NCI-H2196 treated with DMSO at 0.1 percent for 48 hours (cell line): ENCODE data around the gene MLLT11.
"Not testable (repeated sequence)": the region's sequence is repeated elsewhere in the genome, so short reads cannot be mapped to it uniquely, and the experiment has no call there.

Experiments
- DNase-seq: peaks from one replicate; lab custom pipeline; 2025; ENCODE audit not compliant: unreplicated experiment; lab: John Stamatoyannopoulos, UW

Gene MLLT11

GRCh38 chr1:151055581-151055980, 4.6 kb upstream of the MLLT11 start:
- no peak for DNase-seq

GRCh38 chr1:151056149-151056548, 4.0 kb upstream of the MLLT11 start:
- DNase-seq = no peak

DNA sequence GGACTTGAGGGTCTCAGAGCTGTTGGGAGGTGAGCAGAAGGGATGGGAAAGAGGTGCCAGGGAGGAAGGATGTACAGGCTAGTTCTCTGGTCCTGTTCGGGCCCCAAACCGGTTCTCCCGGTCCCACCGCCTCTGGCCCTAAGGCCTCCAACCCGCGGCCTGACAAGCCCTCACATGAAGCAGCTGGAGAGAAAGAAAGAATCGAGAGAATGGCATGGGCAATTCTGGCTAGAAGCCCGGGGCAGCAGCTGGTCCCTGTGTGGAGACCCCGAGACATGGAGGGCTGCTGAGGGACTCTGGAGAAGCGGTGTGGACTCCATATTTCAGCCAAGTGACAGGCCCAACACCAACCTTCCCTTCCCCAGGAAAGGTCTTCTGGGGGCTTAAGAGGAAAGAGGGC, 1.5 kb upstream of the MLLT11 start:
- DNase-seq = no peak

GRCh38 chr1:151059109-151060006, 839 bp upstream of the MLLT11 start, which contains the start of gene CDC42SE1:
Gene CDC42SE1, minus strand, starts transcription at chr1:151059622. Its CDS starts 3,892 bp downstream, at chr1:151055730.
- peak; percentile 47 for DNase-seq

DNA sequence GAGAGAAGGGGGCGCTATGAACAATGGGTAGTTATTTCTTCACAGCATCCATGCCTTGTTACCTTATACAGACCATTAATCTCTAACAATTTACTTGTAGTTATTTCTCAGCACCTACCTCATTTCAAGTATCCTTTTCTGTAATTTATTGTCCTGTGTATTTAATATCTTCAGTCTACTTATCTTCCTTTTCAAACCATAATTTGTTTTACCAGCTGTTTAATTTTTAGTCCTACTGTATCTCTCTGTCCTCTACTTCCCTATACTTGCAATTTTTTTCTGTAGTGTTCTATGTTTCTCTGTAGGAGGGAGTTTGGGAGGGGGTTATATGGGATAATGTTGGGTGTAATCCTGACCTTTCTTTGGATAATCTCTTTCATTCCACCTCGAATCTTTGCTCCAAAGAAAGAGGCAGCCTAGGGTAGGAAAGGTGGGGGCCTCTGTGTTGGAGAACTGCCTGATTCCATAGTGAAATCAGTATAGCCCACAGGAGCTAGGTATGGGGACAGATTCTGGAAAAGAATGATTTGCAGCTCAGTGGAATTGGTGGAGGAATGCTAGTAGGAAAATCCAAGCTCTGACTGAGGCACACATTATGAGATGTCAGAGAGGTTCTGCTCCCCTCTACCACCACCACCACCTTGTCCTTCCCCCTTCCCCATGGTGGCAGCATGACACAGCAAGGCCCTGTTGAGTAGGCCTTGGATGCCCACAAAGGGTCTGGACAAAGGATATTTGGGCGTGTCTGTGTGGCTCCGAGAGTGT, 642 bp downstream of the MLLT11 start:
- DNase-seq = no peak

DNA sequence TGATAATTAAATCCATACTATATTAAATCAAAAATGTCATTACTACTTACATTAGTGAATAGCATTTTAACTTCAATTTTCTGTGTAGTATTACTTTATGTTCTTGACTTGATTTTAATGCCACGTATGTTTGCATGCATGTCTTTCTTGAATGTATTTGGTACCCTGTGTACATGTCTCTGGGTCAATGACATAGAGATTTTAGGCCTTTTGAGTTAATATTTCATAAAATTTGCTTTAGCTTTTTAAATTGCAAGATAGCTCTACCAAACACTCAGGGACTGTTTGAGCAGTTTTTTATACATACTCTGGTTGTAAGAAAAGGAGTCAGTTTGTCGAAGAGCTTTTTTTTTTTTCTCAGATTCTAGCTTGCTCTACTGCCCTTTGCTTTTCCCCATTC, 1.5 kb downstream of the MLLT11 start:
- DNase-seq = no peak

DNA sequence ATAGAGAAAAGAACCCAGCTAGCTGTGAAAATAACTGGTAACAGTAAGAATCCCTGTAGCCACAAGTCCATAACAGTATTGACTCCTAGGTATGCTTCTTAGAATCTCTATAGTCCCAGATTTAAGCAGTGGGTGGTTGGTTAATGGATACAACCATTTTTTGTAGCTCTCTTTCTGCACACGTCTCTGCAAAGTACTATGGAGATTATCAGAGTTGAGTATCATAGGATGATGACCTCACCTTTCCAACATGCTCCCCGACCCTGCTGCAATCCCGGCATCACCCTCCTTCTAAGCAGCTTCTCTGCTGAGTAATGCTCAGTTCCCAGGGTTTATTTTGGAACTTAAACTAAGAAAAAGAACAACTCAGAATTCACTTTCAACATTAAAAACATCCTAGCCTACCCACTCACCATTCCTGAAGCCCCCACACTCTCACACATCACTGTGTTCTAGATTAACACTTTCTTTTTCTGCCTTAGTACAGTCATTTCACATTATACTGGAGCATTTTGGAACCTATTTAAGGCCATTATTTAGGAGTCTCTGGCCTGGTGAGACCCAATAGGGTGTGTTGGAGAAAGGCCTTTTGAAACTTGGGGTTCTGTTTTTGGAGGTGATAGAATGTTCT, 2.7 kb downstream of the MLLT11 start:
- no peak for DNase-seq

DNA sequence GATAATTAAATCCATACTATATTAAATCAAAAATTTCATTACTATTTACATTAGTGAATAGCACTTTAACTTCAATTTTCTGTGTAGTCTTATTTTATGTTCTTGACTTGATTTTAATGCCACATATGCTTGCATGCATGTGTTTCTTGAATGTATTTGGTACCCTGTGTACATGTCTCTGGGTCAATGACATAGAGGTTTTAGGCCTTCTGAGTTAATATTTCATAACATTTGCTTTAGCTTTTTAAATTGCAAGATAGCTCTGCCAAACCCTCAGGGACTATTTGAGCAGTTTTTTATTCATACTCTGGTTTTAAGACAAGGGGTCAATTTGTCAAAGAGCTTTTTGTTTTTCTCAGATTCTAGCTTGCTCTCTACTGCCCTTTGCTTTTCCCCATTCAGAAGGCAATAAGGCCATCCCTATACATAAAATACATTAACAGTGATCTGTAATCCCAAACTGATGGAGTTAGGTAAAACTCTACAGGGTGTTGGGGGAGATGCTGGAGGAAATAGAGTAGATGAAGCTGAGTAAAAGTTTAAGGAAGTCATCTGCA, 5.0 kb downstream of the MLLT11 start:
- DNase-seq = no peak

- DNase-seq = no peak
Measured at GRCh38 chr1:151067185-151067584, 7.0 kb downstream of the MLLT11 start.

GRCh38 chr1:151069103-151069486, 8.9 kb downstream of the MLLT11 start:
- DNase-seq = no peak

GRCh38 chr1:151070474-151071276, 10.5 kb downstream of the MLLT11 start, which contains the start of gene GABPB2:
Gene GABPB2, plus strand, starts transcription at chr1:151070761. Its CDS starts 17,429 bp downstream, at chr1:151088190.
- DNase-seq = peak; percentile 88

GRCh38 chr1:151072224-151072623, 12.0 kb downstream of the MLLT11 start:
- DNase-seq = no peak

DNA sequence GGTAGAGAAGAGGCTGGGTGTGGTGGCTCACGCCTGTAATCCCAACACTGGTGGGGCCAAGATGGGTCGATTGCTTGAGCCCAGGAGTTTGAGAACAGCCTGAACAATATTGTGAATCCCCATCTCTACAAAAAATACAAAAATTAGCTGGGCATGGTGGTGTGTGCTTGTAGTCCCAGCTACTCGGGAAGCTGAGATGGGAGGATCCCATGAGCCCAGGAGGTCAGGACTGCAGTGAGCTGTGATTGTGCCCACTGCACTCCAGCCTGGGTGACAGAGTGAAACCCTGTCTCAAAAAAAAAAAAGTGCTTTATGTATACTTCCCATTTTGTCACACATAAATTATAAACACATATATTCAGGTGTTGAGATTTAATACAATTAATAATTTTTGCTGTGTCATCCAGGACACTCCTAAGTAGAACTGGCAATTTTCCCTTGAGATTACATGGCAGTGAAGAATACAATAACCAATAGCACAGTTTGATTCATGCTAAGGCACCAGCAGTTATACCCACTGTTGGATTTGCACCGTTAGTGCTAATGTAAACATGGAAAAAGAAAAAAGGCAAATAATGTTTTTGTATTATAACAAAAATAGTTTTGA, 25.9 kb downstream of the MLLT11 start:
- no peak for DNase-seq

DNA sequence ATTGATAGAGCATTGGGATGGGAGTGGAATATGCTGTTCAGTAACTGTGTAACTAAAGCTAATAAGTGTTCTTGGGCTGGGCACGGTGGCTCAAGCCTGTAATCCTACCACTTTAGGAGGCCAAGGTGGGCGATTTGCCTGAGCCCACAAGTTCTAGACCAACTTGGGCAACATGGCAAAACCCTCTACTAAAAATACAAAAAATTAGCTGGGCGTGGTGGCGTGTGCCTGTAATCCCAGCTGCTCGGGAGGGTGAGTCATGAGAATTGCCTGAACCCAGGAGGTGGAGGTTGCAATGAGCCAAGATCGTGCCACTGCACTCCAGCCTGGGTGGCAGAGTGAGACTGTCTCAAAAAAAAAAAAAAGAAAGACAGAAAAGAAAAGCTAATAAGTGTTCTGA, 37.2 kb downstream of the MLLT11 start:
- DNase-seq = not testable (repeated sequence)

- no peak for DNase-seq
Measured at GRCh38 chr1:151098126-151098525, 37.9 kb downstream of the MLLT11 start.

DNA sequence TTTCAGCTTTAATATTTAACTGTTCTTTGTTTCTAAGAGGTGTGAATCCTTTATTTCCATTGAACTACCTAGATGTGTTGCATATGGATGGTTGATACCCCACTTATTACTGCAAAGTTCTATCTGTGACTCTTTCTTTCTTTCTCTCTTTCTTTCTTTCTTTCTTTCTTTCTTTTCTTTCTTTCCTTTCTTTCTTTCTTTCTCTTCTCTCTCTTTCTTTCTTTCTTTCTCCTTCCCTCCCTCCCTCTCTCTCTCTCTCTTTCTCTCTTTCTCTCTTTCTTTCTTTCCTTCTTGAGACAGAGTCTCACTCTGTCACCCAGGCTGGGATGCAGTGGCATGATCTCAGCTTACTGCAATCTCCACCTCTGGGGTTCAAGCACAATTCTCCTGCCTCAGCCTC, 44.4 kb downstream of the MLLT11 start:
- DNase-seq = no peak

- no peak for DNase-seq
Measured at GRCh38 chr1:151106894-151107293, 46.7 kb downstream of the MLLT11 start.

DNA sequence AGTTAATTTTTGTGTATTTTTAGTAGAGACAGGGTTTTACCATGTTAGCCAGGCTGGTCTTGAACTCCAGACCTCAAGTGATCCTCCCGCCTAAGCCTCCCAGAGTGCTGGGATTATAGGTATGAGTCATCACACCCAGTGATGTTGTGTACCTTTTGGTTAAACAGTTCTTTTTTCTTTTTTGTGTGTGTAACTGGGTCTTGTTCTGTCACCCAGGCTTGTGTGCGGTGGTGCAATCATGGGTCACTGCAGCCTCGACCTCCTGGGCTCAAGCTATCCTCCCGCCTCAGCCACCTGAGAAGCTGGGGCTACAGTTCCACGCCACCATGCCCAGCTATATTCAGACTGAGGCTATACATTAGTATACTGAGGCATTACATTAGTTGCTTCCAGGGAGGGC, 48.1 kb downstream of the MLLT11 start:
- DNase-seq = no peak

DNA sequence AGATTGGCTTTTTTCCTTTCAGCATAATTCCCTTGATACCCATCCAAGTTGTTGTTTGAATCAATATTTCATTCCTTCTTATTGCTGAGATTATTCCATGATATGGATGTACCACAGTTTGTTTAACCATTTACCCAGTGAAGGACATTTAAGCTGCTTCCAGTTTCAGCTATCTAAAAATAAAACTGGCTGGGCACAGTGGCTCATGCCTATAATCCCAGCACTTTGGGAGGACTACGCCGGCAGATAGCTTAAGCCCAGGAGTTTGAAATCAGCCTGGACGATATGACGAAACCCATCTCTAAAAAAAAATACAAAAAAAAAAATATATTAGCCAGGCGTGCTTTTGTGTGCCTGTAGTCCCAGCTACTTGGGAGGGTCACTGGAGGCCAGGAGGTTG, 53.7 kb downstream of the MLLT11 start:
- DNase-seq = no peak
